CD4-positive, alpha-beta T cell treated with Interleukin-17A for 1 hour (primary cell): ENCODE results near the gene CD36.

ENCODE experiments used
- DNase-seq: peaks from one replicate; pipeline ENCODE4 v3.0.0-alpha.2; 2020

Gene CD36

DNA sequence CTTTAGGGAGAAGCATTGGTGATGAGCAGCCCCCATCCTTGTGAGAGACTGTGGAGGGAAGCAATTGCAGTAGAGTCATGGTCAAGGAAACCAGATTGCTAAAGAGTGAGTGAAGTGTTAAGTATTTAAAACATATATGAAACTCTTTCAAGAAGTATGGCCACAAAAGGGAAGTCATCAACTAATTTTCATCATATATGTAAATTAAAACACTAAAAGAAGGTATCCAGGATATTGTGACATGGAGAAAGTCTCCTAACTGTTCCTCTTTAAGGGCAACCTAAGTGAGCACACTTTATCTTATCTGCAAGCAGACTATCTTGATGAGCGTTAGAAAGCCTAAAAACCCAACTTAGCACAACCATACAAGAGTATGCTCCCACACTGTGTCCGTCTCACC lies 69.7 kb downstream of the CD36 start:
- no peak for DNase-seq

DNA sequence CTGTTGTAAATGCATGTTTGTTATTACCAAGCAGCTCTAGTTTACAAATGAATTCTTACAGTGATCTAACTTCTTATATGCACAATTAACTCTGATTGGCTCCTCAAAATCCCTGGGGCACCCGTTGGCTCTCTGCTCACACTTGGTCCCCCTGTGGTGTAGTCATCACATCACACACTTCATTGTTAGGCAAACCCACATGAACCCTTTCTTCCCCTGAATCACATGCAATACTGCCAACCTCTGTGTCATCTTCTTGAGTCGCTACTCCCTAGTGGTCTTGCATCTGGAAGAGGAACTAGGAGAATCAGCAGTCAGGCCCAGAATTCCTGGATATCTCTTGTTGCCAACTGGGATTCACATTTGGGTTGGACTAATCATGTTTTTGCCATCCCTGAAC lies 73.1 kb downstream of the CD36 start:
- no peak for DNase-seq

DNA sequence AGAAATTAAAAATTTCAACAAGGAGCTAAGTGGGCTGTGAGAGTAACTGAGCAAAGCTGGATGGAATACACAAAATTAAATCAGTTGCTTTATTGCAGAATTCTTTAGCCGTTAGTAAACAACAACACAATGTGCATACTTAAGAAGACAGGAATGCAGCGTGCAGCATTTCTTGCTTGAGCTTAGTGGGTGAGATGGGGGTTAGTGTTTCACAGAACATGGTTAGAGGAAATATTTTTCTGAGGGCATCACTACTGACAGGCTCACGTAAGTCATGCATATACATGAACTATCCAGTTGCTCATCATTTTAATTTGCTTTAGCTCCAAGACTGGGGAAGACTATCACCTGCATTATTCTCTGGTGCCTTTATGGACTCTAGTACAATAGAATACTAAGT lies 80.8 kb downstream of the CD36 start:
- DNase-seq: no peak

DNA sequence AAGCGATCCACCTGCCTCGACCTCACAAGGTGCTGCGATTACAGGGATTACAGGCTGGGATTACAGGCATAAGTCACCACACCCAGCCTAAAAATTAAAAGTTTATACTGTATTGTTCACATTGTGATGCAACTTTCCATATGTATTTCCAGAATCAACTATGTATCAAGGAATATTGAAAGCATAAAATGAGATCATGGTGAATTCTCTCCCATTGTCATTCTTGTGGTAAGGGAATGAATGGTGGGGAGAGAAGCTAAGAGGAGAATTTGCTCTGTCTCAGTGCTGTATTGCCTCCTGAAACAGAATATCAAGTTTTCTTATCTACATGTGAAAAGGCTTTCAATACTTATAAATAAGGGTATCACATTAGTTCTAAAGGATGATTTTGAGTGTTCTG lies 81.7 kb downstream of the CD36 start:
- DNase-seq: no peak

DNA sequence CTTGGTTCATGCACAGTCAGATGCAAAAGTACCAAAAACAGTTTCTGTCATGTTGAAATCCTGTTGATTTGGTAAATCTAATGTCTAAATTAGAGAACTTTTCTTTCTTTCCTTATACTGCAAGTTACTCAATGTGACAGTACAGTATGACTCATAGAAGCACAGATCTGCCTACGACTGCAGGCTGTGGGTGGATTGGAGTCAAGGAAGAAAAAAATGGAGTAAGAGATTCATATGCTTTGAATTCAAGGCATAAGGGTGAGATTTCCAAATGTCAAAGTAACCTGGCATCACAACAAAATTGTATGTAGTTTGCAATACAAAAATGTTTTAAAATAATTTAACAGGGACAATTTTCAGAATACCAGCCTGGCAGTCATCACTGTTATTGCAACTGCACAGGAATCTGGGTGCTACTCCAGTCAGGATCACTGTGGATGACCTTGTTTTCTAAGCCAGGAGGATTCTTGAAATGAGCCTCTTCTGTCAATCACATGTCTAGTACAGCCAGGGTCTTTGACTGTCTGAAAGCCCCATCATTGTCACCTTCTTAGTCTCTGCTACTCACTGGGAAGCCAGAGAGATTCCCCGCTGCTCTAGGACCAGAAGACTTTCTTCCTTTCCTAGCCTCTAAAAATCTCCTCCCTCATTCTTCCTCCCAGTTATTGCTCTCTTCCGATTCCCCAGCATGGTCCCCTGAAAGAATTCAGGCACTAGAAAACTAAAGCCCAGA lies 83.6 kb downstream of the CD36 start:
- DNase-seq: no peak

DNA sequence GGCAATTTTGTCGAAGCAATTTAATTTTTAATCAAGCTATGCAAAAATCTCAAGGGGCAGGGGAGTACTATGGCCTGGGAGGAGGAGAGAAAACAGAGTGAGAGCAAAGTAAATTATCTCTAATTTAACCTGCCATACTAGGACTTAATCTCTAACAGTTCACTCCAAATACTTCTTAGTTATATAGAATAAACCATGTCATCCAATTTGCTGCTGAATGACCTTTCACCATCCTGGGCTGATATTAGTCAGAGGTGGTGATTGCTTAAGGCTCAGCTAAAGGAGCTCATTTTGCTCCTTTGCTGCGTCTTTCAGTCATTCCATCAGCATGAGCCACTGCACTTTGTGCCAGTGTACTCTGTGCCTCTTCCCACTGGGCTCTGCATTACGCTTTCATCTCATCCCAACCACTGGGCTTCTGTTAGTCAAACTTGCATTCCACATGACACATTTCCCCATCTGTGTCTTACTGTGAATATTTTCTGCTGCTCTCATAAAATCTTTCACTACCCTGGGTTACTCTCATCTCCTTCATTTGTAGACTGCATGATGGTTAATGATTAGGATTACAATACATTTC lies 84.3 kb downstream of the CD36 start:
- no peak for DNase-seq

DNA sequence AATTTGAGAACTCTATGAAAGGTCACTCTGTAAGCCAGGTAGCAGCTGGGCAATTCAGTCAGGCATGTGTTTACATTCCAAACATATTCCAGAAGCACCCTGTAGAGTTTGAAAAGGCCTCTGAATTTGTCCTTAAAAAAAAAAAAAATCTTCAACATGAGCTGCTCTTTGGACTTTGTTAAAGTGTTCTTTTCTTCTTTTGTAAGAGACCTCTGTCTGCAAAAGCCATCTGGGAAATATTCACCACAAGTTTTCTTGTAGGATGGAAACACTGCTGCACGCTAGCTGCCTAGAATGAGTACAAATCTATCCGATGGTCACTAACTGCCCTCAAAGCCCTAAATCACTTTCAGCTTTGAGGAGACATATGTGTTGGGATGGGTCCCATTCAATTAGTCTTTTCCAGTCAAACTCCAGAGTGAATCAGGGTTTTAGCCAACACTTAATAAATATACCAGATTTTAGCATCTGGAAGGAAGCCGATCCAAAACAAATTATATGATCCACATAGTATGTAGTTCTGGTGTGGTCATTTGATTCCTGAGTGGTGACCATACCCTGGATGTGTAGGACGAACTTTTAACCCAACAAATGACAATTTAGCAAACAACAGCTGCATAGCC lies 85.9 kb downstream of the CD36 start:
- no peak for DNase-seq

DNA sequence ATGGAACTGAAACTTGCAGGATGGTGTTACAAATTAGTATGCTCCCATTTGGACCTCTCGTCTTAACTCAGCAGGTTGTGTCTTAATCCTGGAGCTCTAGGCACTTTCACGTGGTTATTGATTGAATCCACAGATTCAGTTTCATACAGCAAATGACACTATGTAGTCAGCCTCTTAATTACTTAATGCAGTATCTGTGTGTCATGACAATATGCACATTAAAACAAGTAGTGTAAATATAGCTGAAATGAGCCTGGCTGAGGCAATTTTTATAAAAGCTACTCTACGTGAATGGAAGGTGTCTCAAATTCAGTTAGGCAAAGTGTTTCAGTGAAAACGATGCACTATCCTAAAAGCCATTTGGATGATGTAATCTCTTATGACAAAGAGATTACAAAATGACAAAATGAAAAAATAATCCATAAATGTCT lies 86.8 kb downstream of the CD36 start:
- DNase-seq: no peak
